Mesodermal cell (in vitro differentiated cells): ENCODE measurements around the gene OGDH.
A peak's percentile ranks its signal among the peaks of the same experiment; 100 is the strongest.
"Not testable (repeated sequence)": the region's sequence is repeated elsewhere in the genome, so short reads cannot be mapped to it uniquely, and the experiment has no call there.

Experiments used
- H3K27ac ChIP-seq: 2 replicates; pipeline ENCODE4 v1.7.0; 2013; ENCODE audit warnings: mild to moderate bottlenecking, low read depth, low read length, moderate library complexity; ENCODE audit not compliant: severe bottlenecking
- H3K36me3 ChIP-seq: 2 replicates; pipeline ENCODE4 v1.7.1; 2013; ENCODE audit warnings: mild to moderate bottlenecking, low read length, moderate library complexity; ENCODE audit not compliant: control insufficient read depth, insufficient read depth
- H3K4me1 ChIP-seq: one replicate; pipeline ENCODE4 v1.7.1; 2013; ENCODE audit warnings: mild to moderate bottlenecking, low read length; ENCODE audit not compliant: insufficient read depth, control insufficient read depth, poor library complexity, severe bottlenecking
- H3K4me3 ChIP-seq: 2 replicates; pipeline ENCODE4 v1.7.0; 2013; ENCODE audit warnings: low read length, control low read depth, mild to moderate bottlenecking; ENCODE audit not compliant: insufficient read depth, poor library complexity, severe bottlenecking; ENCODE audit errors: extremely low read depth
- H3K9me3 ChIP-seq: 2 replicates; pipeline ENCODE4 v1.7.1; 2013; ENCODE audit warnings: mild to moderate bottlenecking, low read length, moderate library complexity; ENCODE audit not compliant: control insufficient read depth
- WGBS, 2 experiments: methylation state at CpG; one replicate each; pipeline ENCODE4 v1.1.5; 2013; ENCODE audit warnings: missing lambda C conversion rate in 2 of 2; ENCODE audit not compliant: insufficient coverage in 2 of 2; 5-methylcytosine and 5-hydroxymethylcytosine counted together

Gene OGDH

GRCh38 chr7:44709011-44709915 lies 102.8 kb downstream of the OGDH start:
- WGBS, 2 experiments, result 94 to 97% methylated on average over 16 to 18 of the region's 19 CpGs
- no peaks in the 10 kb centered on the region for H3K9me3 ChIP-seq

GRCh38 chr7:44709945-44710596 lies 103.6 kb downstream of the OGDH start:
- 93 to 94% methylated on average over 10 of the region's 10 CpGs for WGBS, 2 experiments

More at GRCh38 chr7:44709011-44709915, 102.8 kb downstream of the OGDH start:
- peaks cover 30% of the 10 kb centered on the region for H3K36me3 ChIP-seq
- H3K4me1 ChIP-seq, result peaks cover 14% of the 10 kb centered on the region
- H3K4me3 ChIP-seq, result no peak overlapping the region
- no peak overlapping the region for H3K27ac ChIP-seq

DNA sequence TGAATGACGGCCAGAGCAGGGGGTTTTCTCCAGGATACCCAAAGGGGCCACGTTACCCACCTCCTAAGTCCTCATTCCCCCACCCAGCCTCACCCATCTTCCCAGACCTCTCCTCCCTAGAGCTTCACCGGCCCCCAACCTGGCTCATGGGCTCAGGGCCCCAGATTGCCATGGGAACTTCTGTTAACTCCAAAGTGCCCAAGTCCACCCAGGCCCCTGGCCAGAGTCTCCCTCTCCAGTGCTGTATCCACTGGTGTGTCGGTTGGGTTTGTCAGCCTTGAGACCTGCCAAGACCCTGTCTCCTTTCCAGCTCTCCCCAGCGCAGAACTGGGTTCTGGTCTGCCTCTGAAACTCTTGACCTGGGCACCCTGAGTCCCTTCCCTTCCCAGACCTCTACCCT lies 105.1 kb downstream of the OGDH start:
- H3K4me1 ChIP-seq, result peaks cover 14% of the 10 kb centered on the region
- peaks cover 24% of the 10 kb centered on the region for H3K36me3 ChIP-seq
- H3K27ac ChIP-seq, result no peak overlapping the region
- 70 to 91% methylated on average over 5 of the region's 5 CpGs for WGBS, 2 experiments
- H3K4me3 ChIP-seq, result no peak overlapping the region
- no peaks in the 10 kb centered on the region for H3K9me3 ChIP-seq

More at GRCh38 chr7:44709945-44710596, 103.6 kb downstream of the OGDH start:
- H3K27ac ChIP-seq, result peak overlapping the region; percentile 19
- H3K9me3 ChIP-seq, result no peaks in the 10 kb centered on the region
- H3K36me3 ChIP-seq, result peaks cover 27% of the 10 kb centered on the region
- no peak overlapping the region for H3K4me3 ChIP-seq
- H3K4me1 ChIP-seq, result peaks cover 14% of the 10 kb centered on the region

GRCh38 chr7:44712012-44712411 lies 105.6 kb downstream of the OGDH start:
- Histone ChIP-seq H3K4me1 (peaks cover 14% of the 10 kb centered on the region), H3K27ac (no peak overlapping the region), H3K9me3 (no peaks in the 10 kb centered on the region), H3K36me3 (peaks cover 21% of the 10 kb centered on the region), H3K4me3 (no peak overlapping the region)
- 83 to 84% methylated on average over 5 of the region's 5 CpGs for WGBS, 2 experiments

DNA sequence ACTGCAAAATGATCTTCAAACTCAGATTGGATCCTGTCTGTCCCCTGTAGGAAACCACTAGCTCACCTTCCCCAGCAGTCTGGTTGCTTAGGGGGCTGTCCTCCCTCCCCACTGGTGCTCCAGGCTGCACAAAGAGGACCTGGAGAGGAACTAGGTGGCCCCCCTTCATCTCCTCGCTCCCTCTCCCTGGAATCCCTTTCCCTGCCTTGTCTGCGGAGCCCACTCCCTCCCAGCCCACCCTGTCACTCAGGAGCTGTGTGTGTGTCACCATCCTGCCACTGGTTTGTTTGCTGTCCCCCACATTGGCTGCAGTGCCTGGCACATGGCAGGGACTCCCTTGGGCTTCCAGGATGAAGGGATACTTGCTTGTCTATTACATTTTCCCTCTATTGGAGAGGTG lies 106.7 kb downstream of the OGDH start:
- Histone ChIP-seq H3K4me1 (peaks cover 14% of the 10 kb centered on the region), H3K27ac (no peak overlapping the region), H3K36me3 (peaks cover 15% of the 10 kb centered on the region), H3K9me3 (no peaks in the 10 kb centered on the region), H3K4me3 (no peak overlapping the region)
- 67 to 90% methylated on average over 1 to 2 of the region's 2 CpGs for WGBS, 2 experiments

DNA sequence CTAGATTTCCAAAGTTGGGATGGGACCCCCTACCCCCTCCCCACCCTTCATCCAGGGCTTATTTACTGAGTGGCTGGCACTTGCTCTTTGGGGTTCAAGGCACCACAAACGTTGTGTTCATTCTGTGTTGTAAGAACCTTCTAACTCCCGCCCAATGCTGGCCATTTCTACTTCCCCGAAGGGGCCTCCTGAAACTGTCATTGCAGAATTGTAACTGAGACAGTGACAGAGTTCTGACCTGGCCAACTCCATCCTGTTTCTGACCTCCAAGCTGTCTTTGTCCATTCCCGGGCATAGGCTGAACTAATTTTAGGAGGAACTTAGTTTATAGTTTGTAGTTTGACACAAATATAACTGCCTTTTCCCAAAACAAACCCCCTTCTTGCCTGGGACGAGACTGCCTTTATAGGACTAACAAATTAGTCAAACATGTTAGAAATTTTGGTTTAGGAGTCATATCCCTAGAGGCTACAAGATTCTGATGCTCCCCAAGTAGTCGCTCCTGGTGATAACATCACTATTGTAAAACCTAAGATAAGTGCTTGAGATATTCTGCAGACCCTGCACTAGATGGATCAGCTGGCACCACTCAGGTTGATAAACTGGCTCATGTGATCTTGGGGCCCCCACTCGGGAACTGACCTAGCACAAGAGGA lies 107.4 kb downstream of the OGDH start:
- WGBS, 2 experiments, result 85 to 89% methylated on average over 4 to 5 of the region's 7 CpGs
- Histone ChIP-seq H3K4me3 (no peak overlapping the region), H3K27ac (no peak overlapping the region), H3K4me1 (peaks cover 14% of the 10 kb centered on the region), H3K9me3 (no peaks in the 10 kb centered on the region), H3K36me3 (peaks cover 8% of the 10 kb centered on the region)

- Histone ChIP-seq H3K4me3 (no peak overlapping the region), H3K9me3 (peaks cover 3% of the 10 kb centered on the region), H3K4me1 (peaks cover 9% of the 10 kb centered on the region), H3K36me3 (no peaks in the 10 kb centered on the region), H3K27ac (no peak overlapping the region)
- WGBS, 2 experiments, result 100% methylated on average over 2 of the region's 3 CpGs; no CpG with 5 or more reads in 1 of the 2 experiments
Measured at GRCh38 chr7:44716205-44716604, 109.8 kb downstream of the OGDH start.

DNA sequence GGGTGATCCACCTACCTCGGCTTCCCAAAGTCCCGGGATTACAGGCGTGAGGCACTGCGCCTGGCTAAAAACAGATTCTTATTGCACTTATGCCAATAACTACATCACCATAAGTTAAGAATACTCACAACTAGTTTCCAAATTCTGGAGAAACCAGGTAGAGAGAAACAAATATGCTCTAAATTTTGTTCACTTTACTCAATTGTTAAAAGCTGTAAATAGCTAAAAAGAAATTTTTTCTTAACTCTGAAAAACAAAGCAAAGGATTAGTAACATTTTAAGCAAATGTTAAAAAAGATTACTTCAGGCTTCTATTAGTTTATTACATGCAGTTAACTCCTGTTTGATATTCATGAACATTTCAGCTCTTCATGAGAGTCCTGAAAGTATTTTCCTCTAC lies 113.9 kb downstream of the OGDH start:
- no peak overlapping the region for H3K4me3 ChIP-seq
- no peak overlapping the region for H3K27ac ChIP-seq
- WGBS, 2 experiments, result 77 to 100% methylated on average over 1 to 3 of the region's 4 CpGs
- no peaks in the 10 kb centered on the region for H3K36me3 ChIP-seq
- peaks cover 5% of the 10 kb centered on the region for H3K9me3 ChIP-seq
- H3K4me1 ChIP-seq, result no peaks in the 10 kb centered on the region

DNA sequence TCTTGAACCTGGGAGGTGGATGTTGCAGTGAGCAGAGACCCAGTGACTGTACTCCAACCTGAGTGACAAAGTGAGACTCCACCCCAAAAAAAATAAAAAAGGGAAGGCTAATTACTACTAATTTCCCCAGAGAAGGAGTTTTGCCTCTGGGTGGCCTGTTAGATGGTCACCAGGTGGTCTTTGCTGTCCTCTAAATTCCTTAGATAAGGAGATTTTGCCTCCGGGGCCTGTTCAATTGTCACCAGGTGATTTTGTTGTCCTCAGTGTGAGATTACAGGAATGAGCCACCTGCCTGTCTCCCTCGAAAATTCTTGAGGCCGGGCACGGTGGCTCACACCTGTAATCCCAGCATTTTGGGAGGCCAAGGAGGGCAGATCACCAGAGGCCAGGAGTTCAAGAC lies 117.8 kb downstream of the OGDH start:
- Histone ChIP-seq H3K4me3 (no peak overlapping the region), H3K36me3 (no peaks in the 10 kb centered on the region), H3K27ac (no peak overlapping the region), H3K9me3 (peaks cover 5% of the 10 kb centered on the region), H3K4me1 (peaks cover 4% of the 10 kb centered on the region)
- WGBS, 2 experiments, result 87% methylated on average over 4 of the region's 4 CpGs

DNA sequence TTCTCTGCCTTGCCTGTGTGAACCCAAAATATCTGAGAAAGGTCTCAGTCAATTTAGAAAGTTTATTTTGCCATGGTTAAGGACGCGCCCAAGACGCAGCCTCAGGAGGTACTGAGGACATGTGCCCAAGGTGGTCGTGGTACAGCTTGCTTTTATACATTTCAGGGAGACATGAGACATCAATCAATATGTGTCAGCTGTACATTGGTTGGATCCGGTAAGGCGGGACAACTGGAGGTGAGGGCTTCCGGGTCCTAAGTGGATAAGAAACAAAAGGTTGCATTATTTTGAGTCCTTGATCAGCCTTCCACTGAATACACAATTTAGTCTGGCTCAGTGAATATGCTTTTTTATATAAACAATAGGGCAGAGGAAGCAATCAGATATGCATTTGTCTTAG lies 119.8 kb downstream of the OGDH start:
- H3K9me3 ChIP-seq, H3K4me3 ChIP-seq, H3K4me1 ChIP-seq, H3K36me3 ChIP-seq, H3K27ac ChIP-seq: not testable (repeated sequence)
- 89 to 100% methylated on average over 5 to 7 of the region's 7 CpGs for WGBS, 2 experiments
